ENCODE measurements around the gene PRKCD. TPM values are rescaled to one million over a fixed set of nuclear protein-coding genes. Genes with fewer than 3 reads are reported as not detected.

PRKCD gene
- 16.7 to 21.2 TPM (median 20.4 TPM) in 5 replicates for total RNA-seq (2022; extraction: Qiagen RNA extraction; ENCODE audit: low read depth)

DNA sequence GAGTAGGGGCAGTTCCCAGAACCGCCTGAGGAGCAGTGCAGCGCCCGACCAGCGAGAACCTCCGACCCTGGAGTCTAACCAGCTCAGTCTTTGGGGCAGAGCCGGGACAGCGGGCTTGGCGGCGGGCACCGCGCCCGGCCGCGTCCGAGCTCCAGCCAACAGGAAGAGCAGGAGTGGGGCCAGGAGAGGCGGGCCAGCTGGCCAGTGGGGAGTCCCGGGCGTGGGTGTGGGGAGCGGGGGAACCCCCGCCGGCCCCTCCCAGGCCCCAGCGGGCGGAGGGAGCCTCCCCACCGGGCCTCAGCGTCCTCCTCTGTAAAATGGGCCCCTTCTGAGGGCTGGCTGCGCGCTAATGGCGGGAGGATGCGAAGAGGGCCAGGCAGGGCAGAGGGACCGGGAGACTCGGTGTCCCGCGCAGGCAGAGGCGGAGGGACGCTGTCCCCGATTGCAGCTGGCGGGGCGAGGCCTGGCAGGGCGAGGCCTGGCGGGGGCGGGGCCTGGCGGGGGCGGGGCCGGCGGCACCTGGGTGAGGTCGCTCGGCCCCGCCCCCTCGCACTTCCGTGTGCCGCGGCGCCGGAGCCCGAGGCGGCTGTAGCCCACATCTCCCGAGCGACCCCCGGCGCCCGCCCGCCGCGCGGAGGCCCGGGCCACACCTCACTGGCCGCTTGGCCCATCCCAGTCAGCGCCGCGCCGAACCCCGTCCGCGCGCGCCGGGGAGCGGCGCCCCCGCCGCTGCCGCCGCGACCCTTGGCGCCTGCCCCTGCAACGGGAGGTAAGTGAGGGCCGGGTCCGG, at the start of gene PRKCD:
TSS of gene PRKCD (plus strand) at position 550 of the 790 bp plus-strand sequence. CDS start 17,214 bp downstream, outside the sequence.

DNA sequence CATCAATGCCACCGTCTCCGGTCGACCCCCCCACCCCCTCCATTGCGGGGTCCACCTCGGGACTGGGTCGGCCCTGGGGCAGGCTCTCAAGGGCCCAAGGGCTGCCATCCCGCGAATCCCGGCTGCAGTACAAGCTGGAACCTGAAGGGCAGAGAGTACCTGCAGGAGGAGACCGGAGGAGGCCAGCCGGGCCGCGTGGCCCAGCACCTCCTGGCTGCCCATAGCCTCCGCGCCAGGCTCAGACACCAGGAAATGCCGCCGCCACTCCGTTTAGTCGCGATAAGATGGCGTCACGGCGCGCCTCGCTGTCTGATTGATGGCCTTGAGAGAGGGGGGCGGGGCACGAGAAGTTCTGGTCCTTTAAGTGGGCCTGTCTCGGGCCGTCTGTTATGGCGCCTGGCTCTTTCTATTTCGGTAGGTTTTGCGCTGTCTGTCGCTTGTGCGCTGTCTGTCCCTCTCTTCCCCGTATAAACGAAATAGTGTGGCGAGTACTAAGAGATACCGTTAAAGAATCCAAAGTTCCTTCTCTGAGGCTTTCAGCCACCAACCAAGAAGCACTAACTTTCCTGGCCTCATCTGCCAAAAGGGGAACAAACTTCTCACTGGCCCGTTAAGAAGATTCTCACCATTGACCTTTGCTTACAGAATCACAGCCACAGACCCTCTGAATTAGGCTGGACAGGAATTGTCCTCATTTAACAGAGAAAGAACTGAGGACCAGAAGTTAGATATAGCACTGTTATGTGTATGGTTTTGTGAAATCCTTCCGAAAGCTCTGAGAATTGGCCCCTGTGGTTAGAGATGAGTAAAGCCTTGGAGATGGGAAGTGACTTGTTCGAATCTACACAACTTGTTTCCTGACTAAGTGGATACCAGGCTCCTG, 30.6 kb upstream of the PRKCD start, which contains the start of gene RFT1:
TSS of gene RFT1 (minus strand) at position 257 of the 883 bp plus-strand sequence. CDS start at position 222, 35 bp downstream.

Other genes with a start within 250 kb of the PRKCD start
- gene SFMBT1, start 115.1 kb upstream of the PRKCD start, total RNA-seq (2022; extraction: Qiagen RNA extraction; ENCODE audit: low read depth), result 7.2 to 9.3 TPM (median 7.8 TPM) in 5 replicates
- 18.1 to 29.2 TPM (median 28.2 TPM) in 5 replicates for gene RFT1, start 30.8 kb upstream of the PRKCD start, total RNA-seq (2022; extraction: Qiagen RNA extraction; ENCODE audit: low read depth)
- gene TKT, start 94.8 kb downstream of the PRKCD start, total RNA-seq (2022; extraction: Qiagen RNA extraction; ENCODE audit: low read depth), result 1,713 to 2,219 TPM (median 2,104 TPM) in 5 replicates
- 6.4 to 7.9 TPM (median 7.1 TPM) in 5 replicates for gene DCP1A, start 186.3 kb downstream of the PRKCD start, total RNA-seq (2022; extraction: Qiagen RNA extraction; ENCODE audit: low read depth)

Data from A549 treated with CpdA at 1 μM for 4 hours (cell line).